Lung (tissue), 12 donors: ENCODE results near the gene CEP85. TPM values are rescaled to one million over a fixed set of nuclear protein-coding genes. Genes with fewer than 3 reads are reported as not detected.

Source experiments
- ATAC-seq: fragments of 200-7000 bp; cut with Tn5 transposase; one replicate; pipeline ENCODE4 v1.9.1; 2020; ENCODE audit warnings: moderate number of reproducible peaks; ENCODE audit not compliant: insufficient read depth, low FRiP score
- DNase-seq, 3 donors: peaks; one replicate each; pipeline ENCODE4 v3.0.0-alpha.2; 2013 to 2017
- H3K27ac ChIP-seq, 2 donors: one replicate each; pipeline ENCODE4 v1.5.1; 2013; ENCODE audit warnings: mild to moderate bottlenecking in 2 of 2, moderate library complexity in 2 of 2, control low read depth in 1 of 2, inconsistent platforms in 1 of 2, low read depth in 1 of 2, low read length in 1 of 2
- H3K27me3 ChIP-seq, 3 donors: one replicate each; pipeline ENCODE4 v1.5.1; 2013; ENCODE audit warnings: low read length in 2 of 3; ENCODE audit not compliant: control insufficient read depth in 3 of 3, insufficient read depth in 3 of 3
- H3K36me3 ChIP-seq, 4 donors: one replicate each; pipeline ENCODE4 v1.5.1; 2013; ENCODE audit warnings: low read length in 4 of 4, mild to moderate bottlenecking in 1 of 4, moderate library complexity in 1 of 4; ENCODE audit not compliant: control insufficient read depth in 4 of 4, insufficient read depth in 4 of 4
- H3K4me1 ChIP-seq, 5 donors: one replicate each; pipeline ENCODE4 v1.5.1; 2013; ENCODE audit warnings: low read length in 5 of 5, mild to moderate bottlenecking in 2 of 5, moderate library complexity in 1 of 5; ENCODE audit not compliant: control insufficient read depth in 5 of 5, insufficient read depth in 5 of 5
- H3K4me3 ChIP-seq: one replicate; pipeline ENCODE4 v1.5.1; 2013; ENCODE audit warnings: mild to moderate bottlenecking, control low read depth, moderate library complexity
- H3K9ac ChIP-seq, 2 donors: one replicate each; pipeline ENCODE4 v1.5.1; 2013; ENCODE audit warnings: low read length in 2 of 2, control low read depth in 1 of 2; ENCODE audit not compliant: insufficient read depth in 1 of 2
- H3K9me3 ChIP-seq, 4 donors: one replicate each; pipeline ENCODE4 v1.5.1; 2013; ENCODE audit warnings: low read length in 3 of 4, mild to moderate bottlenecking in 1 of 4, moderate library complexity in 1 of 4; ENCODE audit not compliant: control insufficient read depth in 4 of 4, insufficient read depth in 3 of 4
- CTCF ChIP-seq: IDR thresholded peaks from 2 replicates; pipeline ENCODE4 v1.5.1; 2012; ENCODE audit warnings: mild to moderate bottlenecking; ENCODE audit errors: control extremely low read depth, extremely low read depth
- WGBS, 2 donors: extraction: QIAGEN DNeasy Blood & Tissue Kit; methylation state at CpG; one replicate each; pipeline ENCODE4 v1.1.7; 2013; 5-methylcytosine and 5-hydroxymethylcytosine counted together
- polyA plus RNA-seq, 2 donors: library from polyadenylated mRNA; stranded (reverse); fragments of 200-250 nt; gene quantifications; one replicate each; pipeline ENCODE4 v1.2.1, GENCODE V29; 2013
- total RNA-seq, 2 donors: library from RNA; depleted of rRNA in 1 of 2; stranded (reverse); fragments of >200 nt in 1 of 2; gene quantifications; one replicate each; pipeline ENCODE4 v1.2.1, GENCODE V29; 2014 to 2021
- donor health status: control.
- donor health status: control.
- donor health status: Bipolar disorder and iron deficiency.
- donor health status: healthy.
- donor health status: DM: yes; HTN: yes; CAD: no.

Gene CEP85
- total and polyA plus RNA-seq, 4 donors: 5.4 to 10.8 (median 7.8) TPM

GRCh38 chr1:26259578-26259977, 25.6 kb downstream of the CEP85 start:
- no peak overlapping the region for H3K9ac ChIP-seq
- no peak for TF ChIP-seq CTCF
- peaks cover 0 to 20% (median 11%) of the 10 kb centered on the region in 4 donors for H3K36me3 ChIP-seq
- DNase-seq (no peak), ATAC-seq (no peak)
- H3K4me3 ChIP-seq: no peak overlapping the region
- H3K4me1 ChIP-seq: peaks cover 0 to 4% (median 0%) of the 10 kb centered on the region in 5 donors
- peaks cover 0 to 2% (median 0%) of the 10 kb centered on the region in 4 donors for H3K9me3 ChIP-seq
- H3K27me3 ChIP-seq: no peaks in the 10 kb centered on the region
- no peak overlapping the region for H3K27ac ChIP-seq
- WGBS, 2 donors: 52 to 77% methylated on average over 5 of the region's 5 CpGs

- no peak overlapping the region for H3K4me3 ChIP-seq
- H3K27me3 ChIP-seq: no peaks in the 10 kb centered on the region
- H3K36me3 ChIP-seq: peaks cover 4 to 13% (median 8%) of the 10 kb centered on the region in 4 donors
- H3K9ac ChIP-seq: no peak overlapping the region
- H3K4me1 ChIP-seq: no peaks in the 10 kb centered on the region
- 87 to 93% methylated on average over 5 of the region's 5 CpGs for WGBS, 2 donors
- H3K9me3 ChIP-seq: no peaks in the 10 kb centered on the region
- H3K27ac ChIP-seq: no peak overlapping the region
- no peak for TF ChIP-seq CTCF
- ATAC-seq: no peak
- DNase-seq: no peak
Measured at GRCh38 chr1:26263212-26263611, 29.2 kb downstream of the CEP85 start.

GRCh38 chr1:26265405-26265804, 31.4 kb downstream of the CEP85 start:
- Histone ChIP-seq H3K9me3 (peaks cover 0 to 8% (median 0%) of the 10 kb centered on the region in 4 donors), H3K4me3 (no peak overlapping the region), H3K27ac (no peak overlapping the region), H3K9ac (no peak overlapping the region), H3K27me3 (no peaks in the 10 kb centered on the region), H3K36me3 (peaks cover 10 to 14% (median 11%) of the 10 kb centered on the region in 4 donors), H3K4me1 (no peaks in the 10 kb centered on the region)
- 95 to 100% methylated on average over 1 of the region's 1 CpG for WGBS, 2 donors
- DNase-seq (no peak), ATAC-seq (no peak)
- no peak for TF ChIP-seq CTCF
